NCI-H187 treated with DMSO at 0.1 percent for 48 hours (cell line): ENCODE measurements around the gene TFF3.

ENCODE experiments used
- DNase-seq: peaks from one replicate; lab custom pipeline; 2025; lab: John Stamatoyannopoulos, UW

TFF3 gene

DNA sequence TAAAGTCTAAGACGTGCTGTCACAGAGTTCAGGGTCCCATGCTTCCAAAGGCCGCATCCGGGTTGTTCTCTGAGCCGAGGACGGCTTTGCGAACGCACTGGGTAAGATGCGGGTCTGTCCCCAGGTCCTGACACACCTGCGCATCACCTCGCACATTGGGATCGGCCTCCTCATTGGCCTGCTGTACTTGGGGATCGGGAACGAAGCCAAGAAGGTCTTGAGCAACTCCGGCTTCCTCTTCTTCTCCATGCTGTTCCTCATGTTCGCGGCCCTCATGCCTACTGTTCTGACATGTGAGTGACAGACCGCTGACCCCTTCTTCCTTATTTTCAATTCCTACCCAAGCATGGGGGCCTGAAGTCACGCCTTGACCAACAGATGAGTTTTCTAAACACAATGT lies 25.3 kb downstream of the TFF3 start:
- no peak for DNase-seq

DNA sequence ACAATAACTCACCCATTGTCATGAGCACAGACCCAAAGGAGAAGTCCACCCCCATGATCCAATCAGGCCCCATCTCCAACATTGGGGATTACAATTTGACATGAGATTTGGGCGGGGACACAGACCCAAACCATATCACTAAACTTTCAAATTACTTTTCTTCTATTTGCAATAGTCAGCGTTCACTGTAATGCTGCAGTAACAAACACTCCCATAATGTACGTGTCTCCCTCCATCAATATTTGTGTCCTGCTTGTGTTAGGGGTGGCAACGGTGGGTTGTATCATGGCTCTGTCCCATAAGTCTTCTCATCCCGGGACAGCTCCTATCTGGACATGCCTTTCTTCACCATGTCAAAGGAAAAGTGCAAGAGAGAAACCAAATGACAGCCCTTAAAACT lies 26.2 kb downstream of the TFF3 start:
- DNase-seq: no peak

DNA sequence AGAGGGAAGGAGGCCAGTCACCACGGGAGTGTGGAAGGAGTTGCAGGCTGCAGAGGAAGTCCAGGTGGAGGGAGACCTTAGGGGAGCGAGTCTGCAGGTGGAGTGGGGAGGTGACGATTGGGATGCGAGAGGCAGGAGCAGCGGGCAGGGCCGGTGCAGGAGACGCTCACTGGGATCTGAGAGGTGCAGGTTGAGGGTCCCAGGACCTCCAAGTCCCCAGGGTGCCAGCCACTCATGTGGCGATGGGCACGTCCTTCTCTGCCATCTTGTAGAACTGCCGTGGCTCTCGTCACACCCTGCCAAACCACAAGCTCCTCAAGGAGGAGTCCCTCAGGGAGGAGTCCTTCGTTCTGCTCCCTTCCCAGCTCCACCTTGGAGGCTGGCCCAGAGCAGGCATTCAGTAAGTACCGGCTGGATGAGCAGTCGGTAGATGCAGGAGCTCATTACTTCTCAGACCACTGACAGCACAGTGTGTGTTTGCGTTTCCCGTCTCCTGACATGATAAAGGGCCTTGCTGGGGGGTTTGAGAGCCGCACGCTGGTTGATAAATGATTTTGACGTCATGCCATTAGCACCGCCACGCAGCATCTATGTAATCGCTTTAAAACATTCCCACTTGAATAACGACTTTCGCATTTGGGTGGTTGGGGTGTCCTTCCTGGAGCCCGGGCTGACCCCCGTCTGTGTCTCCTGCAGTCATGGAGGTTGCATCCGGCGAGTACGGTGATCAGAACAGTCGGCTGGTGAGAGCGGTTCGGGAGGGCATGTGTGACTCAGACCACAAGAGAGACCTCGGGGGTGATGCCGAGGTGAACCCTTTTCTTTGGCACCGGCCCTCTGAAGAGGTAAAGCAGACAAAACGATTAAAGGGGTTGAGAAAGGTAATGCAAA lies 27.8 kb downstream of the TFF3 start:
- DNase-seq: no peak

DNA sequence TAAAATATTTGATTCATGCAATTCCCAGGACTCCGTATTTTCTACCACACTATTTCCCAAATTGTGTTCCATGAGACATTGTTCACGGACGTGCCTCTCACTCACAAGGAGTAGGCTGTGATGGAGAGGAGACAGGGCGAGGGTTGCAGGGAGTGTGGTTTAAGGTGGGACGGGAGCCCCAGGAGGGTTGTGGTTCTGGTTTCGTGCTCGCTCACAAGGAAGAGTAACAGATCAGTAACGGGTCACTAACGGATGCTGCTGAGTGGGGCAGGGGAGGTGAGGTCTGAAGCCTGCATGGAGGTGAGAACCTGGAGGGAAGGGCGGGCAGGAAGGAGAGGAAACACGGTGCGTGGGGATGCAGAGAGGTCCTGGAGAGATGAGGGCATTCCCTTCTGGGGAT lies 28.8 kb downstream of the TFF3 start:
- no peak for DNase-seq

DNA sequence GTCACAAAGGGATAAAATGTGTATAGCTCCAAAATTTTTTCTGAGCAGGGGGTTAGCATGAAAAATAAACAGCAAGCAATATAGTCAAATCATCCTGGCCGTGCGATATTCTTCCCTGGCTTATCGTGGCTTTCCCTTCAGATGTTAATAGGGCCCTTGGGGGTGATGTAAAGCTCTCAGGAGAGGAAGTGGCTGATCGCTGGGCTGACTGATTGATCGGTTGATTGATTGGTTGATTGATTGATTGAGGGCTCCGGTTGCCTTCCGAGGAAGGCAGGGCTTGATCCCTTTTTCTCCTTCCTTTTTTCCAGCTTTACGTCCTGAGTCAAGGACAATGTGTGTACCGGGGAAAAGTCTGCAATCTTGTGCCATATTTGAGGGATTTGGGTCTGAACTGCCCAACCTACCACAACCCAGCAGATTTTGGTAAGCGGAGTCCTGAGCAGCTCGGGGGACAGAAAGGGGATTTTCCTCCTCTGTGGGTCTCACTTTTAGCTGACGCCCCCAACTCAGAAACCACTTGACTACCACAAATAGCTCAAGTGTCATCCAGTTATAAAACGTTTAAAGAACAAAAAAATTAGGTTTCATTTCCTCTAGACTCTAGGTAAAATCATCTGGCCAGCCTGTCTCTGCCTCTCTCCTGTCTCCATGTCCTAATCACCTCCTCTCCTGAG lies 29.5 kb downstream of the TFF3 start:
- DNase-seq: no peak

DNA sequence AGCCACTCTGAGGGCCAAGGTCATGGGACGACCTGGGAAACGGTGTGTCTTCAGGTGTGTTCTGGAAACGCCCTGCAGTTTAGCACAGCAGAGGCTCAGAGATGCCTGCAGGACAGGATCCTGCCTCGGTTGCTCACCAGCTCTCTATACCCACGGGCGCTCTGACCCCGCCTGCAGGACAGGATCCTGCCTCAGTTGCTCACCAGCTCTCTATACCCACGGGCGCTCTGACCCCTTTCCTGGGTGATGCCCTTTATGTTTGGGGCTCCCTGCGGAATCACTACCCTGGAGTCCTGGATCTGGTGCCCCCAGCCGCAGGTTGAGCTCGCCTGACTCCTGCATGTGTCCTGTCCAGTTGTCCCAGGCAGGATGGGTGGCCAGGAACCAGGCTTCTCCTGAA lies 32.5 kb downstream of the TFF3 start:
- no peak for DNase-seq

DNA sequence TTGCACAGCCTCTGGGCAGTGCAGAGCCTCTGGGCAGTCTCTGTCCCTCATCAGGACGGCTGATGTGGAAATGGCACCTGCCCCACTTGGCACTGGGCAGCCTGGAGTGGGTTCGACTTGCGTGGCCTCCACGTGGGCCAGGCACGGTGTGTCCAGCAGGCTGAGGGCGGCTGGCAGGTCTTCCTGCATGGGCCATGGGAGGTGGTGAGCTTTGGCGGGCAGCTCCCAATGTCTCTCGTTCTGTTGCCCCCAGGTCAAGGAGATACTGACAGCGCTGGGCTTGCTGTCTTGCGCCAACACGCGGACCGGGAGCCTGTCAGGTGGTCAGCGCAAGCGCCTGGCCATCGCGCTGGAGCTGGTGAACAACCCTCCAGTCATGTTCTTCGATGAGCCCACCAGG lies 33.2 kb downstream of the TFF3 start:
- no peak for DNase-seq

DNA sequence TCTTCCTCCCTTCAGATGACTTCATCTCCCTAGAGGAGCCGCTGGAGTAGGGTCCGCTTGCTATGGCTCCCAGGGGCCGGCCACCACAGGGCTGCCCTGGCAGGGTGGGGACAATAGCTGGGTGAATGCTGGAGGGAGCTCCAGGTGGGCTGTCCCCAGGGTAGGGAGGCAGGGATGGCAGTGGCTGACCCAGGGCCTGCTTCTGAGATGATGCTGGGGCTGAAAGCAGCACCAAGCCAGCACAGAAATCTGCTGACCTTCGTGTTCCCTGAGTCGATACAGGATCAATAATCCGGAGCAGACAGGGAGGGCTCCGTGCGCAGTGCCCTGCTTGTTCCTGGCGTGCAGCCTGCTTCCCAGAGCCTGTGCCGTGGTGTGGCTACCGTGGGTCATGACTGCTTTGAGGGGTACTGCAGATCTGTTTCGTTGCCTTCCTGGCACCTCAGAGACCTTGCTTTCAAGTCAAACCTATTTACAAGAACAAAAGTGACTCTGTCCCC lies 34.0 kb downstream of the TFF3 start:
- DNase-seq: no peak

DNA sequence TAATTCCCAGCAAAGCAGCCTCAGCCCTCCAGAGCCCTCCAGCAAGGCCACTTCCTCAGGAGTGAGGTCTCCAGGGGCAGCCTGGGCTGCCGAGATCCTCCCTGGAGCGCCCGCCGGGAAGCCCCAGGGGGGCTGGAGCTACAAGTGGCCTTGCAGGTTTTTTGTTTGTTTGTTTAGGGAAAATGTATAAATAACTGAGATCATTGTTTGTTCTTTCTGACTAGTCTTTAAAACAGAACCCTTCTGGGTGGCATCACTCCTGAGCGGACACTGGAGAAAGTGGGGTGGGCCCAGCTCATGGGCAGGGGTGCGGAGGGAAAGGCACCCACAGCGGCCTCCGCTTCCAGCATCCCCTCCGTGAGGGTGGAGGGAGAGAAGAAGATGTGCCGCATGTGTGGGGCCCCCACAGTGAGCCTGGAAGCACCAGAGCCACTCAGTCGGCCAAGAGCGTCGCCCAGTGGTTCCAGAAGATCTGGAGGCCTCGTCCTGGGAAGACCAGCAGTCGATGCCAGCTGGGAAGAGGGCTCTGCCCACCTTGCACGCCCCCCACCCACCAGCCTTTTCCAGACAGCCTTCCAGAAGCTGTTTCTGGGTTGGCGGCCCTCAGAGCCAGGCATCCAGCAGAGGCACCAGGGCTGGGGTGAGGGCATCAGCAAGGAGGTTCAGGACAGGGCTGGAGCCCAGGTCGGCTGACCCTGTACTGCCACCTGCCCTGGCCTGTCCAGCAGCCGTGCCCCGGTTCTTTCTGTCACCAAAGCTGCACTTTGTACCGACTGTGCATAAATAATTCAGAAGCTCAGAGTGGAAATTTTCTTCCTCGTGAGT lies 34.6 kb downstream of the TFF3 start:
- DNase-seq: no peak

DNA sequence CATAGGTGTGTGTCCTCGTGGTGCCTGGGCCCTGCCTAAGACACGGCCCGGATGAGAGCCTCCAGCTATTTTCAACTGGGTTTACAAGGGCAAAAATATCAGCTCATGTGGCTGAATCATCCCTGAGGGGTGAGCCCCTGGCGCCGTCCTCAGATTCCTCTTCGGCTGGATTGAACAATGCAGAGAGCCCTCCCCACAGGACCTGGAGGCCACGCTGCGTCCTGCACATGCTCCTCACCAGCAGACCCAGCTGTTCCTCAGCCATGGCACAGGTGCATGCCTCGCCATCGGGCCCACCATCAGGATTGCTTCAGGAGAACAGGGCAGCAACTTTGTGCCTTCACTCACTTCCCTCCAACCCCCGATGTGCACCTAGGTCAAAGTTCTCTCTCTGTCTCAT lies 35.3 kb downstream of the TFF3 start:
- no peak for DNase-seq

DNA sequence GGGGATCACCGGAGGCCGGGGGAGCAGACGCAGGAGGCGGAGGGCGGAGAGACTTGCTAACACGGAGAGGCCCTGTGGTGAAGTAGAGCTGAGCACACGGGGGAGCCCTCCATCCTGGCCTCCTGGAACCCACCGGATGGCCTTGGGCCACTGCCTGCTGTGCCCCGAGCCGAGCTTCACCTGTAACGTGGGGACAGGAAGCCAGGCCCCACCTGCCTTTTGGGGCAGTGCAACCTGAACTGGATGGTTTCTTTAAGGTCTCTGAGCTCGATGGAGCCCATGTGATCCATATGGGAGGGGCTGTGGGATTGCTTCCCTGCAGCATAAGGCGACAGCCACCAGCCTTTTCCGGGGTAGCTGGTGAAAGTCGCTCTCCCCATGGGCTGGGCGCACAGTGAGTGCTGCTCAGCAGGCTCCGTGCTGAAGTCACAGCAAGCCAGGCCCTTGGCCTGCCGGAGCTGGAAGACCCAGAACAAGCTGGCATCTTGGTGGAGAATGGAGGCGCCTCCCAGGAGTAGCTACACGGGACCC lies 35.8 kb downstream of the TFF3 start:
- no peak for DNase-seq

DNA sequence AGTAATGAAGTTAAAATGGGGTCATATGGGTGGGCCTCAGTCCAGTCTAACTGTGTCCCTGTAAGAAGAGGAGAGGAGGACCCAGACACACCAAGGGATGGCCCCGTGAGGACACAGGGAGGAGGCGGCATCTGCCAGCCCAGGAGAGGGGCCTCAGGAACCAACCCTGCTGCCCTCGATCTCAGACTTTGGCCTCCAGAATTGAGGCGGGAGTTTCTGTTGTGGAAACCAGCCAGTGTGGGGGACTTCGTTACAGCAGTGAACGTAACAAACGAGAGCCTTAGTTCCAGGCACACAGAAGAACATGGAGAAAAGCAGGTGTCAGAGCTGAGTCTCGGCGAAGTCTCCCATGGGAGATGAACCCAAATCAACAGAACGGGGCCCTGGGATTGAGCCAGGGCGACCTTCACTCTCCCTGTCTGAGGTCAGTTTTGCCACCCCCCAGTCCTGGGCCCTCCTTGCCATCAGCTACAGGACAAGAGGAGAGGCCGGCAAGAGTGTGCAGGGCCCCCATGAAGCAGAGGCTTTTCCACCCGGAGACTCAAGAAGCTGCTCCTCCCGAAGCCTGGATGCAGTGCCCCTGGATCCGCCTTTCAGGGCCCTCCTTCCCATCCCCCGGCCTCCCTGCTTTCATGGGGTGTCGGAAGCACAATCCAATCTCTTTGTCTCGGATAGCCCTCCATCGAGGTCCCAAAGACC lies 36.6 kb downstream of the TFF3 start:
- DNase-seq: no peak

DNA sequence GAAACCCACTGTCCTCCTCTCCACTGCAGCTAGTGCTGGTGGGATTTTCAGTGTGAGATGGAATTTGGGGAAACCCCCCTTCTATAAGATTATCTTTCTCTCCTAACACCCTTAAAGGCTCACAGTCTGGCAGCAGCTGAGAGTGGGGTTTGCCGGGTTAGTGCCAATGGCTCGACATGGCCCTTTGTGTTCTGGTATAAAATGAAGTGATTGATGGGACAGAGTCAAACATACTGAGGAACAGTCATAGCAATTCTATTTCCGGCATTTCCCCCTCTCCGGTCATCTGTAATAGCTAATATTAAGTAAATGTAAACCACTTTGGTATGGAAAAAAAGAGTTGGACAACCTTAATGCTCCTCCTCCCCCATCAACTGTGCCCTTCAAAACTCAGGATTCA lies 37.6 kb downstream of the TFF3 start:
- no peak for DNase-seq

DNA sequence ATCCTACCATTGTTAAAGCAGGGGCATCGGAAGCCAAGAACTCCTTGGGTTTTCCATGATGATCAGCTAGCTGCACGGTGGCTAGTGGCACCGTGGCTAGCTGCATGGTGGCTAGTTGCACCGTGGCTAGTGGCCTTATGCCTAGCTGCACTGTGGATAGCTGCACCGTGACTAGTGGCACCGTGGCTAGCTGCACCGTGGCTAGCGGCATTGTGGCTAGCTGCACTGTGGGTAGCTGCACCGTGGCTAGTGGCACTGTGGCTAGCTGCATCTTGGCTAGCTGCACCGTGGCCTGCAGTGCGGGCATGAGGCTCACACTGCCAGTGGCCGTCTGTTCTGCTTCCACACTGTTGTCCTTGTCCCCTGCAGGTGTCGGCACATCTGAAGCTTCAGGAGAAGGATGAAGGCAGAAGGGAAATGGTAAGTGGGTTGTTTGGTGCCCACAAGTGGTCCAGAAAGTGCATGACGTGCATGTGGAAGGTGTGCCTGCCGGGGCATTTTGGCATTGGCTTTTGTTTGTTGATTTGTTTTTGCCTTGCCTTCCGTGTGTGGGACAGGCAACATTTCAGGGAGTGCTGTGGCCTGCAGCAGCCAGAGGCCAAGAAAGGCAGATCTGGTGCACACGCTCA lies 38.6 kb downstream of the TFF3 start:
- DNase-seq: no peak

DNA sequence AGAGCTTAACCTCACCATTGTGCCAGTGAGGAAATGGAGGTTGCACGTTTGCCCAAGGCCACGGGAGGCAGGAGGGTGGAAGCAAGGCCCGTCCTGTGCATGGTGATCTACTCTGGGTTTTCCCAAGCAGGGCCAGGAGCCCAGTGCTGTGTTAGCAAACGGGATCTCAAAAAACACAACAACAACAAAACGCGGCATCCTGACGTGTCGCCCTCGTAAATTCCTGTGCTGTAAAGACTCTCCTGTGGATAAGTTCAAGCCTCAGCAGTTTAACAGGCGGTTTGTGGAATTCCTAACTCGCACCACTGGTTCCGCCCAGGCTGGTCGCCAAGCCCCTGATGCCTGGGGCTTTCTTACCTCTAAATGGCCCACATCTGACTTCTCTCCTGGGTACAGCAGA lies 39.1 kb downstream of the TFF3 start:
- no peak for DNase-seq

DNA sequence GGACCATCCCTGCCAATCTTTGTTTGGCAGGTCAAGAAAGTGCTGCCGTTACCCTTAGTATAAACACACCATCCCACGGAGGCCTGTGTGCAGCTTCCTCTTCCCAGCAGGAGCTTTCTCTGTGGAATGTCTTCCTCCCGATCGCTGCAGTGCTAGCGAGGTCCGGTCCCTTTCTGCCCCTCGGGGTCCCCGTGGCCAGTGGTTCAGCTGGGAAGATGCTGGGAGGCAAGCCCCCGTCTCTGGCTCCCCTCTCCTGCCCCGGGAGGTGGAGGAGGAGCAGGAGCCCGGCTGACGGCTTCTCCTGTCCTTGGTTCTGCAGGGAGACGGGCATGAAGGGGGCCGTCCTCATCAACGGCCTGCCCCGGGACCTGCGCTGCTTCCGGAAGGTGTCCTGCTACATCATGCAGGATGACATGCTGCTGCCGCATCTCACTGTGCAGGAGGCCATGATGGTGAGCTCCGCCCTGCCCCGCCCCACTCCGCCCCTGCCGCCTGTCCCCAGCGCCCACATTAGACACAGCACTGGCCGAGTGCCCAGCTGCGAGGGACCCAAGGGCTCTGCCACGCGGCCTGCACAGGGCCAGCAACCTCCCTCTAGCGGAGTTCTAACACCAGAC lies 42.1 kb downstream of the TFF3 start:
- DNase-seq: no peak

DNA sequence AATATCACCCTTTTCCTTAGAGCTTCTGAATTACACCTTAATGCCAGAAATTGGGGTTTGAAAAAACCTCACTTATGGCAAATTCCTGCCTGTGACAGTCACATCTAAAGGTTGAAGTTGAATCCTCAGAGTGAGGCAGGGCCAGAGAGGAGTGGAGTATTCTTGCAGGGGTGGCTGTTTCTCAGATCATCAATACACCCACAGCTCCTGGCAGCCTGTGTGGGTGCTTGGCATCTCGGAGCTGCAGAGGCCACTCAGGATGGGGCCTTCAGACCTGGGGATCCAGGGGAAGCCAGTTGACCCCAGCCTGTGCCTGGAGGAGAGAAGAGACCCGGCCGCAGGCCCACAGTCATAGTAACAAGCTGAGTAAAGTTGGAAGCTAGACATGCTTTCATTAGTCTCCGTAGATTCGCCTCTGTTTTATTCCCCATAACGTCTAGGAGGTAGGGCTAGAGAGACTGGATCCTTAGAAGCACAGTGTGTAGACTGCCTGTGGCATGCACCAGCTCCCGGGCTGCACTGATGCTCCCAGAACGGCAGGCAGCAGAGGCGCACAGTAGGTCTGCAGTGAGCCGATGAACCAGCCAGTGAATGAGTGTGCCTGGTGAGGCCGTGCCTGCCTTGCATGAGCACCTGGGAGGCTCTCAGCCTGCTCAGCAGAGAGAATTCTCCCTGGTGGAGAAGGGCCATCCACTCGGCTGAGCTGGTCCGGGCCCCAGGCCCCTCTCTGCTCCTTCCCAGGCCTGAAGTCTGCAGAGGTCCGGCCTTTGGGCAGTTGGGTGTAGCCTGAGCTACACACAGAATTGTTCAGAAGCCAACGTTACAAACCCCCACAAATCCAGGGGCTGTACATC lies 42.9 kb downstream of the TFF3 start:
- no peak for DNase-seq

DNA sequence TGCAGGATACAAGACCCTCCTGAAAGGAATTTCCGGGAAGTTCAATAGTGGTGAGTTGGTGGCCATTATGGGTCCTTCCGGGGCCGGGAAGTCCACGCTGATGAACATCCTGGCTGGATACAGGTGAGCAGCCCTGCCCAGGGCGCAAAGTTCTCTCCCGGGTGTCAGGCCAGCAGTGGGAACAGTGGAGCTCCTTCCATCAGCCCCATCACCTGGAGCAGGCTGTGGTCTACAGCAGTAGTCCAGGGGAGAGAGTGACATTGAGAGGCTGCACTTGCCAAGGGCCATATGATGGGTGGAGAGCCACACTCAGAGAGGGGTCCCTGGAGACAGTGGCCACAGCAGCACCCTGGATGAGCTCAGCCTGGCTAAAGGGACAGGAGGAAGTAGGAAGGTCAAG lies 44.1 kb downstream of the TFF3 start:
- DNase-seq: no peak

DNA sequence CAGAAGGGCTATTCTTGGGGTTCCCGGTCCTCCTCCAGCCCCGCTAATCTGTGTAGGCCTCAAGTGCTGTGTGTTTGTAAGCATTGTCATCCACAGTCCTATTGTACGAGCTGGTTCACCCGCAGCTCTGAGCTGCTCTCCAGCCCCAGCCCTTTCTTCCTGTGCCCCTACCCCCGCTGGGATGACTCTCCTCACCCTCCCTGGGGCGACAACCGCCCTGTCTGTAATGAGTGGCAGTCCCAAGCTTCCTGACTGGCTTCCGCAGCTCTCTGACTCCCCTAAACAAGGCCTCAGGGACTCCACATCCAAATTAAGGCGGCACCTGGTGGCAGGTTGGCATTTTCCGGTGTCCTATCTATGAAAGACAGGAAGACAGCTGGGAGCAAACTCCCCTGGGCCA lies 45.8 kb downstream of the TFF3 start:
- DNase-seq: no peak
